ENCODE results near the gene FBN2. TPM values are rescaled to one million over a fixed set of nuclear protein-coding genes. Genes with fewer than 3 reads are reported as not detected.

The FBN2 gene
- total and polyA plus RNA-seq, 9 of the 15 experiments (the other 6 are each of a cell fraction or from before 2014, with no cell fraction given): 0.01 to 0.09 TPM; not detected in 7

DNA sequence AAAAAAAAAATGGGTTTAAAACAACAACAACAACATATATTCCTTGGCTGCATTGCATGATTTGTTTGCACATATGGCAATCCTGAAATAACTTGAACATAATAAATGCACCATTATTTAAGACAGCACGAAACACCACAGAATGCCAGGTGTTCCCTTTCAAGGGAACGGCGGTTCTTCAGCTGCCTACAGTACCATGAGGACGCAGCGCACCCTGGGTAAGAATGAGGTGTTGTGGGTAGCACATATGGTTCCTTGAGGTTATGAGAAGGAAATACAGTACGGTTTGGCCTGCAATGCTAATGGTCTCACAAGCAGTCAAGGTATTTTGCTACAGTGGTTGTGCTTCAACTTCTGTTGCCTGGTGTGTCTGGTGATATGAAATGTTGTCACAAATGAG is 279.7 kb downstream of the FBN2 start:
- H3K4me2 ChIP-seq (ENCODE audit: insufficient read depth, low read length): no peak overlapping the region
- WGBS (ENCODE audit: insufficient coverage, low coverage, missing lambda C conversion rate): 0% methylated on average over 6 of the region's 6 CpGs
- H3K9me3 ChIP-seq (replicated peaks; ENCODE audit: control insufficient read depth, insufficient read depth, low read depth, low read length): no peaks in the 10 kb centered on the region
- CTCF ChIA-PET (ENCODE audit: low intra/inter-chr PET ratio): no interaction called here
- ATAC-seq (no peak), DNase-seq (ENCODE audit: extremely low read depth in 1 of 4, low spot score in 3 of 4) (no peak), FAIRE-seq (no peak)
- H3K4me1 ChIP-seq (replicated peaks in 1 of 2; ENCODE audit: control insufficient read depth in 2 of 2, insufficient read depth in 2 of 2, low read length in 2 of 2): no peaks in the 10 kb centered on the region
- H3K9ac ChIP-seq (ENCODE audit: insufficient read depth in 1 of 2, low read depth in 2 of 2, low read length in 2 of 2): no peak overlapping the region
- TF ChIP-seq, protein P1, sequence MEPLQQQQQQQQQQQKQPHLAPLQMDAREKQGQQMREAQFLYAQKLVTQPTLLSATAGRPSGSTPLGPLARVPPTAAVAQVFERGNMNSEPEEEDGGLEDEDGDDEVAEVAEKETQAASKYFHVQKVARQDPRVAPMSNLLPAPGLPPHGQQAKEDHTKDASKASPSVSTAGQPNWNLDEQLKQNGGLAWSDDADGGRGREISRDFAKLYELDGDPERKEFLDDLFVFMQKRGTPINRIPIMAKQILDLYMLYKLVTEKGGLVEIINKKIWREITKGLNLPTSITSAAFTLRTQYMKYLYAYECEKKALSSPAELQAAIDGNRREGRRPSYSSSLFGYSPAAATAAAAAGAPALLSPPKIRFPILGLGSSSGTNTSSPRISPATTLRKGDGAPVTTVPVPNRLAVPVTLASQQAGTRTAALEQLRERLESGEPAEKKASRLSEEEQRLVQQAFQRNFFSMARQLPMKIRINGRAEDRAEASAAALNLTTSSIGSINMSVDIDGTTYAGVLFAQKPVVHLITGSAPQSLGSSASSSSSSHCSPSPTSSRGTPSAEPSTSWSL (CRISPR knock-in tag; IDR thresholded peaks at IDR 0.05; ENCODE audit: borderline replicate concordance): no peak
- TF ChIP-seq, protein P2, sequence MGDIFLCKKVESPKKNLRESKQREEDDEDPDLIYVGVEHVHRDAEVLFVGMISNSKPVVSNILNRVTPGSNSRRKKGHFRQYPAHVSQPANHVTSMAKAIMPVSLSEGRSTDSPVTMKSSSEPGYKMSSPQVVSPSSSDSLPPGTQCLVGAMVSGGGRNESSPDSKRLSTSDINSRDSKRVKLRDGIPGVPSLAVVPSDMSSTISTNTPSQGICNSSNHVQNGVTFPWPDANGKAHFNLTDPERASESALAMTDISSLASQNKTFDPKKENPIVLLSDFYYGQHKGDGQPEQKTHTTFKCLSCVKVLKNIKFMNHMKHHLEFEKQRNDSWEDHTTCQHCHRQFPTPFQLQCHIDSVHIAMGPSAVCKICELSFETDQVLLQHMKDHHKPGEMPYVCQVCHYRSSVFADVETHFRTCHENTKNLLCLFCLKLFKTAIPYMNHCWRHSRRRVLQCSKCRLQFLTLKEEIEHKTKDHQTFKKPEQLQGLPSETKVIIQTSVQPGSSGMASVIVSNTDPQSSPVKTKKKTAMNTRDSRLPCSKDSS (IDR thresholded peaks at IDR 0.05; ENCODE audit: low read depth, partially characterized antibody): no peak
- TF ChIP-seq SAFB (IDR thresholded peaks at IDR 0.05; ENCODE audit: borderline replicate concordance, low read depth, low read length) (no peak), HLTF (IDR thresholded peaks at IDR 0.05) (no peak), GTF2E2 (tag; IDR thresholded peaks at IDR 0.05) (no peak), EWSR1 (IDR thresholded peaks at IDR 0.05; ENCODE audit: borderline replicate concordance, low read depth, partially characterized antibody) (no peak), ZNF583 (CRISPR knock-in tag; IDR thresholded peaks at IDR 0.05) (no peak), RFX1 (IDR thresholded peaks at IDR 0.05) (no peak), ZNF77 (CRISPR knock-in tag; IDR thresholded peaks at IDR 0.05) (no peak), CHCHD3 (CRISPR knock-in tag; IDR thresholded peaks at IDR 0.05) (no peak), CEBPB (tag; IDR thresholded peaks at IDR 0.05) (no peak)
- TF ChIP-seq, protein P3, sequence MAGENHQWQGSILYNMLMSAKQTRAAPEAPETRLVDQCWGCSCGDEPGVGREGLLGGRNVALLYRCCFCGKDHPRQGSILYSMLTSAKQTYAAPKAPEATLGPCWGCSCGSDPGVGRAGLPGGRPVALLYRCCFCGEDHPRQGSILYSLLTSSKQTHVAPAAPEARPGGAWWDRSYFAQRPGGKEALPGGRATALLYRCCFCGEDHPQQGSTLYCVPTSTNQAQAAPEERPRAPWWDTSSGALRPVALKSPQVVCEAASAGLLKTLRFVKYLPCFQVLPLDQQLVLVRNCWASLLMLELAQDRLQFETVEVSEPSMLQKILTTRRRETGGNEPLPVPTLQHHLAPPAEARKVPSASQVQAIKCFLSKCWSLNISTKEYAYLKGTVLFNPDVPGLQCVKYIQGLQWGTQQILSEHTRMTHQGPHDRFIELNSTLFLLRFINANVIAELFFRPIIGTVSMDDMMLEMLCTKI (IDR thresholded peaks at IDR 0.05; ENCODE audit: partially characterized antibody): no peak
- TF ChIP-seq, protein P4, sequence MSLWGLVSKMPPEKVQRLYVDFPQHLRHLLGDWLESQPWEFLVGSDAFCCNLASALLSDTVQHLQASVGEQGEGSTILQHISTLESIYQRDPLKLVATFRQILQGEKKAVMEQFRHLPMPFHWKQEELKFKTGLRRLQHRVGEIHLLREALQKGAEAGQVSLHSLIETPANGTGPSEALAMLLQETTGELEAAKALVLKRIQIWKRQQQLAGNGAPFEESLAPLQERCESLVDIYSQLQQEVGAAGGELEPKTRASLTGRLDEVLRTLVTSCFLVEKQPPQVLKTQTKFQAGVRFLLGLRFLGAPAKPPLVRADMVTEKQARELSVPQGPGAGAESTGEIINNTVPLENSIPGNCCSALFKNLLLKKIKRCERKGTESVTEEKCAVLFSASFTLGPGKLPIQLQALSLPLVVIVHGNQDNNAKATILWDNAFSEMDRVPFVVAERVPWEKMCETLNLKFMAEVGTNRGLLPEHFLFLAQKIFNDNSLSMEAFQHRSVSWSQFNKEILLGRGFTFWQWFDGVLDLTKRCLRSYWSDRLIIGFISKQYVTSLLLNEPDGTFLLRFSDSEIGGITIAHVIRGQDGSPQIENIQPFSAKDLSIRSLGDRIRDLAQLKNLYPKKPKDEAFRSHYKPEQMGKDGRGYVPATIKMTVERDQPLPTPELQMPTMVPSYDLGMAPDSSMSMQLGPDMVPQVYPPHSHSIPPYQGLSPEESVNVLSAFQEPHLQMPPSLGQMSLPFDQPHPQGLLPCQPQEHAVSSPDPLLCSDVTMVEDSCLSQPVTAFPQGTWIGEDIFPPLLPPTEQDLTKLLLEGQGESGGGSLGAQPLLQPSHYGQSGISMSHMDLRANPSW (CRISPR knock-in tag; IDR thresholded peaks at IDR 0.05): no peak
- TF ChIP-seq, protein P5, sequence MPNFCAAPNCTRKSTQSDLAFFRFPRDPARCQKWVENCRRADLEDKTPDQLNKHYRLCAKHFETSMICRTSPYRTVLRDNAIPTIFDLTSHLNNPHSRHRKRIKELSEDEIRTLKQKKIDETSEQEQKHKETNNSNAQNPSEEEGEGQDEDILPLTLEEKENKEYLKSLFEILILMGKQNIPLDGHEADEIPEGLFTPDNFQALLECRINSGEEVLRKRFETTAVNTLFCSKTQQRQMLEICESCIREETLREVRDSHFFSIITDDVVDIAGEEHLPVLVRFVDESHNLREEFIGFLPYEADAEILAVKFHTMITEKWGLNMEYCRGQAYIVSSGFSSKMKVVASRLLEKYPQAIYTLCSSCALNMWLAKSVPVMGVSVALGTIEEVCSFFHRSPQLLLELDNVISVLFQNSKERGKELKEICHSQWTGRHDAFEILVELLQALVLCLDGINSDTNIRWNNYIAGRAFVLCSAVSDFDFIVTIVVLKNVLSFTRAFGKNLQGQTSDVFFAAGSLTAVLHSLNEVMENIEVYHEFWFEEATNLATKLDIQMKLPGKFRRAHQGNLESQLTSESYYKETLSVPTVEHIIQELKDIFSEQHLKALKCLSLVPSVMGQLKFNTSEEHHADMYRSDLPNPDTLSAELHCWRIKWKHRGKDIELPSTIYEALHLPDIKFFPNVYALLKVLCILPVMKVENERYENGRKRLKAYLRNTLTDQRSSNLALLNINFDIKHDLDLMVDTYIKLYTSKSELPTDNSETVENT (CRISPR knock-in tag; IDR thresholded peaks at IDR 0.05): no peak
- POLR2A ChIA-PET: no interaction called here
- no peaks in the 10 kb centered on the region for H3K27me3 ChIP-seq (ENCODE audit: control insufficient read depth in 2 of 2, insufficient read depth in 2 of 2, low read length in 2 of 2)
- no peak overlapping the region for H3K4me3 ChIP-seq
- in situ Hi-C loops (cut with MboI) (no loop called here), intact Hi-C loops (cut with micrococcal nuclease) (no loop called here)
- H3K79me2 ChIP-seq (ENCODE audit: control insufficient read depth, insufficient read depth, low read length): no peaks in the 10 kb centered on the region
- H3K36me3 ChIP-seq (ENCODE audit: control insufficient read depth, insufficient read depth, low read length): no peaks in the 10 kb centered on the region
- no peak overlapping the region for H3K27ac ChIP-seq (ENCODE audit: extremely low read depth, low read depth, low read length)
- H2AFZ ChIP-seq (ENCODE audit: low read depth, low read length): no peak overlapping the region
- BruUV-seq (replicated peaks): no TSS peak
- no peaks in the 10 kb centered on the region for H3K9me1 ChIP-seq (ENCODE audit: control insufficient read depth, insufficient read depth, low read length)
- H4K20me1 ChIP-seq (replicated peaks; ENCODE audit: control insufficient read depth, insufficient read depth, low read length): no peaks in the 10 kb centered on the region
